Large intestine (tissue), 3 donors: ENCODE data around the gene PDCL2. TPM values are rescaled to one million over a fixed set of nuclear protein-coding genes. Genes with fewer than 3 reads are reported as not detected.

Experiments used
- DNase-seq, 2 donors: peaks; one replicate each; pipeline versions ENCODE4 v3.0.0 to v3.0.0-alpha.2; 2013
- H3K27ac ChIP-seq: one replicate; pipeline ENCODE4 v1.5.1; 2013; ENCODE audit warnings: low read length
- H3K27me3 ChIP-seq: 2 replicates; pipeline ENCODE4 v1.6.1; 2013; ENCODE audit warnings: low read length; ENCODE audit not compliant: control insufficient read depth, insufficient read depth
- H3K36me3 ChIP-seq: 2 replicates; pipeline ENCODE4 v1.6.1; 2013; ENCODE audit warnings: low read length; ENCODE audit not compliant: control insufficient read depth, insufficient read depth
- H3K4me1 ChIP-seq: one replicate; pipeline ENCODE4 v1.6.1; 2013; ENCODE audit warnings: low read length; ENCODE audit not compliant: control insufficient read depth, insufficient read depth
- H3K4me3 ChIP-seq: one replicate; pipeline ENCODE4 v1.5.1; 2013; ENCODE audit warnings: low read length
- H3K9me3 ChIP-seq: one replicate; pipeline ENCODE4 v1.6.1; 2013; ENCODE audit warnings: mild to moderate bottlenecking, low read depth, low read length, moderate library complexity; ENCODE audit not compliant: control insufficient read depth
- WGBS: methylation state at CpG from one replicate; pipeline ENCODE4 v1.1.5; 2013; ENCODE audit warnings: low lambda C conversion rate; ENCODE audit not compliant: insufficient coverage; 5-methylcytosine and 5-hydroxymethylcytosine counted together
- polyA plus RNA-seq: library from polyadenylated mRNA; unstranded; fragments of 120-200 nt; gene quantifications from one replicate; pipeline ENCODE4 v1.2.1, GENCODE V29; 2013

The PDCL2 gene
- polyA plus RNA-seq, 1 donor: not detected

DNA sequence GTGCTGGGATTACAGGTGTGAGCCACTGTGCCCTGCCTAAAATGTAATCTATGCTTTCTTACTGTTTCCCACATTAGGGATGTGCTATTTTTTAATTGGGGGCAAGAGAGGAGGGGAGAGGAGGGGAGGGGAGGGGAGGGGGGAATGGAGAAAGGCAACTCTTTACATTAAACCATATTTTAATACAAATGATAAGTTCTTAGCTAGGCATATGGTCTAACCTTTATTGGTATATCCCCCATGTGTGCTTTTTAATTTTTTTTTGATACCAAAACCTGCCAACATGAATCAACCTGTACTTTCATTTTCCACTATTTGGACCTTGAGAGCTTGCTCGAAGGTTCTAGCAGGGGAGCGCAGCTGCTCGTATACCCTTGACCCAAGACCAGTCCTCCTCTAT lies 51.8 kb downstream of the PDCL2 start:
- Histone ChIP-seq H3K4me3 (no peak overlapping the region), H3K9me3 (no peaks in the 10 kb centered on the region), H3K27me3 (no peaks in the 10 kb centered on the region), H3K4me1 (no peaks in the 10 kb centered on the region), H3K27ac (no peak overlapping the region), H3K36me3 (no peaks in the 10 kb centered on the region)
- no CpG with 5 or more reads among the region's 3 CpGs for WGBS
- DNase-seq: no peak

DNA sequence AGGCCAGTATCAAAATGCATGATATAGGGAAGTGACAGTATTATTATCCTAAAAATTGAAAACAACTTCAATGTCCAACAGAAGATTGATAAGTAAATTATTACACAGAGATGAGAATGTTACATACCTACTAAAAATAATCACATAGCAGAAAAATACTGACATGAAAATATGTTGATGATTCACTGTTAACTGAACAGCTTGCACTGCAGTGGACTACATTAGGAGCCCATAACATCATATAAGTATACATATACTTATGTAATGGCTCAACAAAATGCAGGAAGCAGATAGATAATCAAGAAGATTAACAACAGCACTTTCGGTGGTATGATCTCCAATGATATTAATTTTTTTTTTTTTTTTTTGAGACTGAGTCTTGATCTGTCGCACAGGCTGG lies 52.4 kb downstream of the PDCL2 start:
- no peaks in the 10 kb centered on the region for H3K4me1 ChIP-seq
- H3K27me3 ChIP-seq: no peaks in the 10 kb centered on the region
- H3K4me3 ChIP-seq: no peak overlapping the region
- H3K9me3 ChIP-seq: no peaks in the 10 kb centered on the region
- H3K27ac ChIP-seq: no peak overlapping the region
- no peak for DNase-seq
- no peaks in the 10 kb centered on the region for H3K36me3 ChIP-seq
- WGBS: no CpG with 5 or more reads among the region's 2 CpGs

DNA sequence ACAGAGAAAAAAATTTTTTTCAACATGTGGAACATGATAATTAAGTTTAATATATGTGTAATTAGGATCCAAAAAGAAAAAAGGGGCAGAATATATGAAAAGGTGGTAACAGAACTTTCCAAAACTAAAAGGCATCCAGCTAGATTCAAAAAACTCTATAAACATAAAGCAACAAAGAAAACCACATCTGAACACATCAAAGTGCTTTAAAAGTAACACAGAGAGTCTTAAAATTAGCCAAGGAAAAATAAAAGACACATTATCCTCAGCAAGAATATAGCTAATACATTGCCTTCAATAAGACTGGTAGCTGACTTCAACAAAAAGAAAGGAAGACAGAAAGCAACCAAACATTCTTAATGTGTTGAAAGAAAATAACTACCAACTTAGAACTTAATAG lies 53.5 kb downstream of the PDCL2 start:
- Histone ChIP-seq H3K4me1 (no peaks in the 10 kb centered on the region), H3K4me3 (no peak overlapping the region), H3K27ac (no peak overlapping the region), H3K36me3 (no peaks in the 10 kb centered on the region), H3K27me3 (no peaks in the 10 kb centered on the region), H3K9me3 (no peaks in the 10 kb centered on the region)
- no peak for DNase-seq

DNA sequence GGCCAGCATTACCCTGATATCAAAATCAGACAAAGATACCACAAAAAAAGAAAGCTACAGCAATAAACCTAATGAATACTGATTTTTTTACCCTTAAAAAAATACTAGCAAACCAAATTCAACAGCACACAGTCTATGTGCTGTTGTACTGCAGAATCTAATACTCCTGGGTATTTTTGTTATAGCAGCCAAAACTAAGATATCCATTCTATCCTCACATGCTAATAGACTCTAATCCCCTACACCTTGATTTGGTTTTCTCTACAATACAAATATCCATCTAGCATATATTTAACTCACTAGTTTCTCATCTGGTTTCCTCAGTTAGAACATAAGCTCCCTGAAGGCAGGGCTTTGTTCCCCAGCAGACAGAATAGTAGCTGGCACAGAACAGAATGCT lies 57.7 kb downstream of the PDCL2 start:
- Histone ChIP-seq H3K4me3 (no peak overlapping the region), H3K36me3 (no peaks in the 10 kb centered on the region), H3K27ac (no peak overlapping the region), H3K27me3 (no peaks in the 10 kb centered on the region), H3K4me1 (no peaks in the 10 kb centered on the region), H3K9me3 (peaks cover 3% of the 10 kb centered on the region)
- no peak for DNase-seq

DNA sequence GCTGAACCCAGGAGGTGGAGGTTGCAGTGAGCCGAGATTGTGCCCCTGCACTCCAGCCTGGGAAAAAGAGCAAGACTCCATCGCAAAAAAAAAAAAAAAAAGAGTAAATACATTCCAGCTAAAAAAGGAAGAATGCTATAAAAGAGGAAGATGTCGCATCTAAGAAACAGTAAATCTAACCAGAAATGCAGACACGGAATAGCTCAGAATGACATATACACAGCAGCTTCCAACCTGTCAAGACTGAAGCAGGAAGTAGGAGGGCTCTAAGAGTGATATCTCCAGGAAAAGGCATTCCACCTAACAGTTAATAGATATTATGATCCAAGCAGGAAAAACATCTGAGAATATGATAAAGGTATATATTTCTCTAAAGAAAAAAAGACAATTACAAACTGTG lies 61.4 kb downstream of the PDCL2 start:
- no peak overlapping the region for H3K27ac ChIP-seq
- H3K4me3 ChIP-seq: no peak overlapping the region
- H3K9me3 ChIP-seq: peaks cover 3% of the 10 kb centered on the region
- 86% methylated on average over 1 of the region's 4 CpGs for WGBS
- no peaks in the 10 kb centered on the region for H3K36me3 ChIP-seq
- no peaks in the 10 kb centered on the region for H3K27me3 ChIP-seq
- DNase-seq: no peak
- H3K4me1 ChIP-seq: no peaks in the 10 kb centered on the region

DNA sequence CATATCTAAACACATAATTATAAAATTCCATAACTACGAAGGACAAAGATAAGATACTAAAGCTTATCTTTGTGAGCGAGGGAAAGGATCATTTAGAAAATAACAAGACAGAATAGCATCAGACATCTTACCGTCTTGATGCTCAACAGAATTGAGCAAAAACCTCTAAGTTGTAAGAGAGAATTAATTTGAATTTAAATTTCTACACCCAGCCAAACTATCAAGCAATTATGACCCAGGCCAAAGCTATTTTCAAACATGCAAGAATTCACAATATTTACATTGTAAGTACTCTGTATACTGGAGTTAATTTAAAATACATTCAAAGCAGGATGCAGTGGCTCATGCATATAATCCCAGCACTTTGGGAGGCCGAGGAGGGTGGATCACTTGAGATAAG lies 61.9 kb downstream of the PDCL2 start:
- WGBS: 92% methylated on average over 2 of the region's 4 CpGs
- H3K27ac ChIP-seq: no peak overlapping the region
- H3K4me3 ChIP-seq: no peak overlapping the region
- H3K36me3 ChIP-seq: no peaks in the 10 kb centered on the region
- H3K4me1 ChIP-seq: no peaks in the 10 kb centered on the region
- H3K9me3 ChIP-seq: peaks cover 3% of the 10 kb centered on the region
- no peaks in the 10 kb centered on the region for H3K27me3 ChIP-seq
- no peak for DNase-seq

DNA sequence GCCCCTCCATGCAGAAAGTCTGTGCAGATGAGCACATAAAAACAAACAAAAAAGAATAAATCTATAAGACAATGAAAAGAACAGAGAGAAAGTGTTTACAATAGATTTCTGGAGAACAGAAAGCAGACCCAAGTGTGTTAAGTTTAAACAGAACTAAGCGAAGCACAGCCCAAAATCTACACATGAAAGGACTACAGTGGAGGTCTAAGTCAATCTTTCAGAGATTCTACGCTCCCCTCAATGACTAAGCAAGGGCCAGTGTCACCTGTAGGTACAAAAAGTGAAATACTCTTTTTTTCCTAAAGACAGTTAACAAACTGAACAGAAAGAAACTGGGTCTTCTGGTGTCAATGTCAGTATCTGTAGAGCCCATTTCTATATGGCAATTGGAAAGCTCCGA lies 63.6 kb downstream of the PDCL2 start:
- H3K36me3 ChIP-seq: no peaks in the 10 kb centered on the region
- no peak for DNase-seq
- WGBS: 100% methylated on average over 1 of the region's 3 CpGs
- no peaks in the 10 kb centered on the region for H3K4me1 ChIP-seq
- H3K4me3 ChIP-seq: no peak overlapping the region
- no peaks in the 10 kb centered on the region for H3K27me3 ChIP-seq
- H3K27ac ChIP-seq: no peak overlapping the region
- peaks cover 3% of the 10 kb centered on the region for H3K9me3 ChIP-seq

DNA sequence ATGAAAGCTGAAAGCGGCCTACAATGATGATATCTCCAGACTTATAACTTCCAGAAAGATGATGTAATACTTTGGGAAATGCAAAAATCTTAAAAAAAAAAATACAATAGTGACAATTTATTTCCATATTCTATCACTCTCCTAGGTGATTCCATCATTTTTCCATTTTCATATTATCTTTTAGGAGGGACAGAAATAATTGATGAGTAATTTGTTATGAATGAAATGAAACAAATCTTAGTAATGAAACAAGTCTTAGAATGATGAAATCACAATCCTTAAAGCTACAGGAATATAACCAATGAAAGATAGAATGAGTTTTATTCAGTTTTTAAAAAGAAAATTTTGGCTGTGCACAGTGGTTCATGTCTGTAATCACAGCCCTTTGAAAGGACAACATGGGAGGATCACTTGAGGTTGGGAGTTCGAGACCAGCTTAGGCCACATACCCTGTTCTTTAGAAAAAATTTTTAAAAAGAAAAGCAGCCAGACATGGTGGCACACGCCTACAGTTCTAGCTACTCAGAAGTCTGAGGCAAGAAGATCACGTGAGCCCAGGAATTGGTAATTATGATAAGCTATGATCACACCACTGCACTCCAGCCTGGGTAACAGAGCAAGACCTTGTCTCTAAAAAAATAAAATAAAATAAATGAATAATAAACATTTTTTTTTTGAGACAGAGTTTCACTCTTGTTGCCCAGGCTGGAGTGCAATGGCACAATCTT lies 67.0 kb downstream of the PDCL2 start:
- WGBS: 91% methylated on average over 3 of the region's 4 CpGs
- no peaks in the 10 kb centered on the region for H3K9me3 ChIP-seq

DNA sequence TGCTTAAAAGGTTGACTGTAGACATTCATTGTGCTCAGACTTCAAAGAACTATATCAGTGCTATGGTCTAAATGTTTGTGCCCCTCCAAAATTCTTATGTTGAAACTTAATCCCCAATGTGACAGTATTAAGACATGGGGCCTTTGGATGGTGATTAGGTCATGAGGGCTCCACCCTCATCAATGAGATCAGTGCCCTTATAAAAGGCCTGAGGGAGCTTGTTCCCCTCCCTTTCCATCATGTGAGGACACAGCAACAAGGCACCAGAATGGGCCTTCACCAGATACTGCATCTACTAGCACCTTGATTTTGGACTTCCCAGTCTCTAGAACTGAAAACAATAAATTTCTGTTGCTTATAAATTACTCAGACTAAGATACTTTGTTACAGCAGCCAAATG lies 73.6 kb downstream of the PDCL2 start:
- H3K4me3 ChIP-seq: no peak overlapping the region
- no peaks in the 10 kb centered on the region for H3K9me3 ChIP-seq
- no peaks in the 10 kb centered on the region for H3K36me3 ChIP-seq
- H3K4me1 ChIP-seq: no peaks in the 10 kb centered on the region
- no peaks in the 10 kb centered on the region for H3K27me3 ChIP-seq
- no peak for DNase-seq
- H3K27ac ChIP-seq: no peak overlapping the region

More for the DNA sequence above, 67.0 kb downstream of the PDCL2 start:
- Histone ChIP-seq H3K27ac (no peak overlapping the region), H3K36me3 (no peaks in the 10 kb centered on the region), H3K4me3 (no peak overlapping the region), H3K27me3 (no peaks in the 10 kb centered on the region), H3K4me1 (no peaks in the 10 kb centered on the region)
- DNase-seq: no peak

DNA sequence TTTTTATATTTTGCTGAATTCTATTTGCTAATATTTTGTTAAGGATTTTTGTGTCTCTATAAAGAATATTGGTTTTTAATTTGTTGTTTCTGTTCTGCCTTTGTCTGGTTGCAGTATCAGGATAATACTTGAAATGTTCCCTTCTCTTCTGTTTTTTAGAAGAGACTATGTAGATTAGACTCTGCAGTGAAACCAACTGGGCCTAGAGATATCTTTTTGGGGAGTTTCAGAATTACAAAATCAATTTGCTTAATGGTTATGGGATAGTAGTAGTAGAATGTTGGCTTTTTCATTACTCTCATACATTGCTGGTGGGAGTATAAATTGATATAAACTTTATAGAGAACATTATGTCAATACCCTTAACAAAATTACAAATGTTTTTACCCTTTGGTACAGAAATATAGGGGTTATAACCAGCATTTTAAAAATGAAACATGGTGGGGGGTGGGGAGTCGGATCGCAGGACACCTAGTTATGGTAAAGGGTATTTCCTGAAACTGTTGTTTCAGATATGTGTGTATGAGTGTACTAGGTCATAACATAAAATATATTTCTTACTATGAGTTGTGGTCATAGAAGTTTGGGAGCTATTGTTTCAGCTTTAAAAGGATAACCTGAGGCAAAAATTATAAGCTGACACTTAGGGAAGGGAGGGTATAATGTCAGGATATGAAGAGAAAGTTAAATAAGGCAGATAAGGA lies 74.4 kb downstream of the PDCL2 start:
- no peak for DNase-seq
- Histone ChIP-seq H3K27ac (no peak overlapping the region), H3K4me3 (no peak overlapping the region), H3K4me1 (no peaks in the 10 kb centered on the region), H3K36me3 (no peaks in the 10 kb centered on the region), H3K27me3 (no peaks in the 10 kb centered on the region), H3K9me3 (no peaks in the 10 kb centered on the region)
- WGBS: no CpG with 5 or more reads among the region's 2 CpGs

DNA sequence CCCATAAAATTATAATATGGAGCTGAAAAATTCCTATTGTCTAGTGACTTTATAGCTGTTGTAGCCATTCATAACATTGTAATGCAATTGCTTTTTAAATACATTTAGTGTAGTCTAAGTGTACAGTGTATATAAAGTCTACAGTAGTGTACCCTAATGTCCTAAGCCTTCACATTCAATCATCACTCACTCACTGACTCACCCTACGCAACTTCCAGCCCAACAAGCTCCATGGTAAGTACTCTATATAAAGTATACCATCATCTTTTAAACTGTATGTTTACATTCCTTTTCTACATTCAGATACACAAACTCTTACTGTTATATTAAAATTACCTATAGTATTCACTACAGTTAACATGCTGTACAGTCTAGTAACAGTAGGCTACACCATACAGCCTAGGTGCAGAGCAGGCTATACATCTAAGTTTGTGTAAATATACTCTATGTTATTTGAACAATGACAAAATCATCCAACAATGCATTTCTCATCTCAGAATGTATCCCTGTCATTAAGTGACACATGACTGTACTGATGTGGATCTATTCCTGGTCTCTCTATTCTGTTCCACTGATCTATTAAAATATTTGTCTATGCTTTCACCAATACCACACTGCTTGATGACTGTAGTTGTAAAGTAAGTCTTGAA lies 79.0 kb downstream of the PDCL2 start:
- 100% methylated on average over 1 of the region's 1 CpG for WGBS
- Histone ChIP-seq H3K27ac (no peak overlapping the region), H3K4me1 (no peaks in the 10 kb centered on the region), H3K4me3 (no peak overlapping the region), H3K36me3 (no peaks in the 10 kb centered on the region), H3K9me3 (no peaks in the 10 kb centered on the region), H3K27me3 (no peaks in the 10 kb centered on the region)
- no peak for DNase-seq
